HL-60 (cell line): ENCODE data around the gene TAGLN.

Source experiments
- DNase-seq, 2 experiments: peaks; one replicate each; pipeline ENCODE4 v3.0.0-alpha.2; 2010 to 2020; ENCODE audit warnings: low read depth in 1 of 2, low spot score in 1 of 2
- H3K27ac ChIP-seq: fragments of 250-450 bp; sonication (Bioruptor Pico); replicated peaks from 2 replicates; pipeline ENCODE4 v1.5.1; 2020; ENCODE audit warnings: mild to moderate bottlenecking, moderate library complexity
- H3K27me3 ChIP-seq: fragments of 250-450 bp; sonication (Bioruptor Pico); 2 replicates; pipeline ENCODE4 v1.5.1; 2021; ENCODE audit warnings: mild to moderate bottlenecking, moderate library complexity; ENCODE audit not compliant: insufficient read depth, poor library complexity, severe bottlenecking
- H3K4me3 ChIP-seq: replicated peaks from 2 replicates; pipeline ENCODE4 v1.5.1; 2011; ENCODE audit warnings: mild to moderate bottlenecking, control low read depth, low read length; ENCODE audit not compliant: insufficient read depth
- GABPA ChIP-seq: IDR thresholded peaks from 2 replicates; pipeline ENCODE4 v1.6.1; 2012; ENCODE audit warnings: low read depth
- POLR2AphosphoS5 ChIP-seq: IDR thresholded peaks from 2 replicates; pipeline ENCODE4 v1.6.1; 2012; ENCODE audit warnings: low read depth
- SPI1 ChIP-seq: IDR thresholded peaks from 2 replicates; pipeline ENCODE4 v1.6.1; 2012; ENCODE audit warnings: low read depth, mild to moderate bottlenecking, borderline replicate concordance
- TF ChIP-seq, protein P1 (sequence below): IDR thresholded peaks from 2 replicates; pipeline ENCODE4 v1.6.1; 2012; ENCODE audit warnings: low read depth; ENCODE audit not compliant: insufficient replicate concordance
- TF ChIP-seq, protein P2 (sequence below): IDR thresholded peaks from one replicate; pipeline ENCODE4 v1.5.1; 2011; ENCODE audit warnings: low read length, control low read depth, inconsistent platforms; ENCODE audit not compliant: insufficient read depth

The TAGLN gene

DNA sequence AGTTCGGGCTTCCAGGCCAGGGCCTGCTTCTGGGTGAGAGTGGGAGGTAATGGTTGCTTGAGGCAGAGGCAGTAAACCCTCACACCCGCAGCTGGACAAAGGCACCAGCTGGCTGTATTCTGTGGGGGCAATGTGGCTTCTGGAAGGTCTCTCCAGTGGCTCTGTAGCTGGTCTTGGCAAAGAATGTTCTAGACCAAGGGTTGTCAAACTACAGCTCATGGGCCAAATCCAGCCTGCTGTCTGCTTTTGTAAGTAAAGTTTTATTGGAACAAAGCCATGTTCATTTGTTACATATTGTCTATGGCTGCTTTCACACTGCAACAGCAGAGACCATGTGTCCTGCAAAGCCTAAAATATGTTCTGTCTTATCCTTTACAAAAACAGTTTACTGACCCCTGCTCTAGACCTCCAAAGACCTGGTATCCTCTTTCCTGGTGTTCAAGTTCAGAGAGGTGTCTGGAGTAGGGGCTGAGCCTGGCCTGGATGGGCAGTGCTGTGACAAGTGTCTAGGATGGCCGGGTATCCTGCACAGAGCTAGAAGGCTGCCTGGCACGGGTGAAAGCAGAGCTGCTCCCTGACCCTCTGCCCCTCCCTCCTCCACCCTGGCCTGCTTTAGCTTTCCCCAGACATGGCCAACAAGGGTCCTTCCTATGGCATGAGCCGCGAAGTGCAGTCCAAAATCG is 3.4 kb downstream of the TAGLN start:
- no peak for DNase-seq
- H3K4me3 ChIP-seq: no peak overlapping the region
- TF ChIP-seq GABPA: no peak
- TF ChIP-seq, protein P1, sequence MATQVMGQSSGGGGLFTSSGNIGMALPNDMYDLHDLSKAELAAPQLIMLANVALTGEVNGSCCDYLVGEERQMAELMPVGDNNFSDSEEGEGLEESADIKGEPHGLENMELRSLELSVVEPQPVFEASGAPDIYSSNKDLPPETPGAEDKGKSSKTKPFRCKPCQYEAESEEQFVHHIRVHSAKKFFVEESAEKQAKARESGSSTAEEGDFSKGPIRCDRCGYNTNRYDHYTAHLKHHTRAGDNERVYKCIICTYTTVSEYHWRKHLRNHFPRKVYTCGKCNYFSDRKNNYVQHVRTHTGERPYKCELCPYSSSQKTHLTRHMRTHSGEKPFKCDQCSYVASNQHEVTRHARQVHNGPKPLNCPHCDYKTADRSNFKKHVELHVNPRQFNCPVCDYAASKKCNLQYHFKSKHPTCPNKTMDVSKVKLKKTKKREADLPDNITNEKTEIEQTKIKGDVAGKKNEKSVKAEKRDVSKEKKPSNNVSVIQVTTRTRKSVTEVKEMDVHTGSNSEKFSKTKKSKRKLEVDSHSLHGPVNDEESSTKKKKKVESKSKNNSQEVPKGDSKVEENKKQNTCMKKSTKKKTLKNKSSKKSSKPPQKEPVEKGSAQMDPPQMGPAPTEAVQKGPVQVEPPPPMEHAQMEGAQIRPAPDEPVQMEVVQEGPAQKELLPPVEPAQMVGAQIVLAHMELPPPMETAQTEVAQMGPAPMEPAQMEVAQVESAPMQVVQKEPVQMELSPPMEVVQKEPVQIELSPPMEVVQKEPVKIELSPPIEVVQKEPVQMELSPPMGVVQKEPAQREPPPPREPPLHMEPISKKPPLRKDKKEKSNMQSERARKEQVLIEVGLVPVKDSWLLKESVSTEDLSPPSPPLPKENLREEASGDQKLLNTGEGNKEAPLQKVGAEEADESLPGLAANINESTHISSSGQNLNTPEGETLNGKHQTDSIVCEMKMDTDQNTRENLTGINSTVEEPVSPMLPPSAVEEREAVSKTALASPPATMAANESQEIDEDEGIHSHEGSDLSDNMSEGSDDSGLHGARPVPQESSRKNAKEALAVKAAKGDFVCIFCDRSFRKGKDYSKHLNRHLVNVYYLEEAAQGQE: no peak
- TF ChIP-seq, protein P2, sequence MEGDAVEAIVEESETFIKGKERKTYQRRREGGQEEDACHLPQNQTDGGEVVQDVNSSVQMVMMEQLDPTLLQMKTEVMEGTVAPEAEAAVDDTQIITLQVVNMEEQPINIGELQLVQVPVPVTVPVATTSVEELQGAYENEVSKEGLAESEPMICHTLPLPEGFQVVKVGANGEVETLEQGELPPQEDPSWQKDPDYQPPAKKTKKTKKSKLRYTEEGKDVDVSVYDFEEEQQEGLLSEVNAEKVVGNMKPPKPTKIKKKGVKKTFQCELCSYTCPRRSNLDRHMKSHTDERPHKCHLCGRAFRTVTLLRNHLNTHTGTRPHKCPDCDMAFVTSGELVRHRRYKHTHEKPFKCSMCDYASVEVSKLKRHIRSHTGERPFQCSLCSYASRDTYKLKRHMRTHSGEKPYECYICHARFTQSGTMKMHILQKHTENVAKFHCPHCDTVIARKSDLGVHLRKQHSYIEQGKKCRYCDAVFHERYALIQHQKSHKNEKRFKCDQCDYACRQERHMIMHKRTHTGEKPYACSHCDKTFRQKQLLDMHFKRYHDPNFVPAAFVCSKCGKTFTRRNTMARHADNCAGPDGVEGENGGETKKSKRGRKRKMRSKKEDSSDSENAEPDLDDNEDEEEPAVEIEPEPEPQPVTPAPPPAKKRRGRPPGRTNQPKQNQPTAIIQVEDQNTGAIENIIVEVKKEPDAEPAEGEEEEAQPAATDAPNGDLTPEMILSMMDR: no peak
- TF ChIP-seq POLR2AphosphoS5: no peak
- no peak for TF ChIP-seq SPI1
- H3K27me3 ChIP-seq: no peaks in the 10 kb centered on the region
- H3K27ac ChIP-seq: no peak overlapping the region

DNA sequence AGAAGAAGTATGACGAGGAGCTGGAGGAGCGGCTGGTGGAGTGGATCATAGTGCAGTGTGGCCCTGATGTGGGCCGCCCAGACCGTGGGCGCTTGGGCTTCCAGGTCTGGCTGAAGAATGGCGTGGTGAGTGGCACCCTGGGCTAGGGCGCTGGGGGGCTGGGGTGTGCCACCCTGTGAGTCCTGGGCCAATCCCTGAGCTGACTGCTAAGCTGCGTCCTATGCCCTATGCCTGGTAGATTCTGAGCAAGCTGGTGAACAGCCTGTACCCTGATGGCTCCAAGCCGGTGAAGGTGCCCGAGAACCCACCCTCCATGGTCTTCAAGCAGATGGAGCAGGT is 3.9 kb downstream of the TAGLN start:
- H3K4me3 ChIP-seq: no peak overlapping the region
- H3K27ac ChIP-seq: no peak overlapping the region
- DNase-seq: no peak

DNA sequence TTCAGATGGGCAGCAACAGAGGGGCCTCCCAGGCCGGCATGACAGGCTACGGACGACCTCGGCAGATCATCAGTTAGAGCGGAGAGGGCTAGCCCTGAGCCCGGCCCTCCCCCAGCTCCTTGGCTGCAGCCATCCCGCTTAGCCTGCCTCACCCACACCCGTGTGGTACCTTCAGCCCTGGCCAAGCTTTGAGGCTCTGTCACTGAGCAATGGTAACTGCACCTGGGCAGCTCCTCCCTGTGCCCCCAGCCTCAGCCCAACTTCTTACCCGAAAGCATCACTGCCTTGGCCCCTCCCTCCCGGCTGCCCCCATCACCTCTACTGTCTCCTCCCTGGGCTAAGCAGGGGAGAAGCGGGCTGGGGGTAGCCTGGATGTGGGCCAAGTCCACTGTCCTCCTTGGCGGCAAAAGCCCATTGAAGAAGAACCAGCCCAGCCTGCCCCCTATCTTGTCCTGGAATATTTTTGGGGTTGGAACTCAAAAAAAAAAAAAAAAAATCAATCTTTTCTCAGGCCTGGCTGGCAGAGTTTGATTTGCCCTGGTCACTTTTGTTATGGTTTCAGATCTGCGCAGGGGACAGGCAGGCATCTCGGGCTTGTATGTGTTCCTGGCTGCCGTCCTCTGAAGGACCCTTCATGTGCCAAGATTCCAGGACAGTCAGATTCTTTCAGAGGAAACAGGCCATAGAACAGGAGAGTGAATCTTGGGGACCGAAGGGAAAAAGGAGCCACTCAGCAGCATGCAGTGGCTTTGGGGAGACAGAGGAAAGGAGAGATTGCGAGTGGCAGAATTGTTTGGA is 5.3 kb downstream of the TAGLN start:
- no peak overlapping the region for H3K27ac ChIP-seq

More for the DNA sequence above, 3.9 kb downstream of the TAGLN start:
- no peaks in the 10 kb centered on the region for H3K27me3 ChIP-seq
- TF ChIP-seq POLR2AphosphoS5 (no peak), GABPA (no peak), SPI1 (no peak)
- TF ChIP-seq, protein P2: no peak
- TF ChIP-seq, protein P1: no peak

More for the DNA sequence above, 5.3 kb downstream of the TAGLN start:
- Histone ChIP-seq H3K4me3 (no peak overlapping the region), H3K27me3 (no peaks in the 10 kb centered on the region)
- DNase-seq: no peak
- TF ChIP-seq POLR2AphosphoS5: no peak
- TF ChIP-seq, protein P1: no peak
- TF ChIP-seq, protein P2: no peak
- no peak for TF ChIP-seq GABPA
- TF ChIP-seq SPI1: no peak
